A549 (cell line): ENCODE results near the gene TBX21.

Experiments used
- CHD2 ChIP-seq: fragments of 150-350 bp; IDR thresholded peaks from 2 replicates; pipeline ENCODE4 v1.6.1; 2014; ENCODE audit warnings: low read length; ENCODE audit not compliant: partially characterized antibody
- CTCF ChIP-seq: fragments of >200 bp; sonication (Bioruptor Twin); formaldehyde crosslinking; IDR thresholded peaks from 3 replicates; pipeline ENCODE4 v1.5.1; 2016
- POLR2A ChIP-seq: IDR thresholded peaks from 2 replicates; pipeline ENCODE4 v1.6.1; 2012; ENCODE audit warnings: mild to moderate bottlenecking, low read length

- no peak for TF ChIP-seq CTCF
- TF ChIP-seq POLR2A: no peak
- no peak for TF ChIP-seq CHD2
These were observed 2.5 kb downstream of the TBX21 start for GRCh38 chr17:47735536-47736011.
